ENCODE results near the gene ANXA3.
A peak's percentile ranks its signal among the peaks of the same experiment; 100 is the strongest.

Gene ANXA3

GRCh38 chr4:78627966-78628678 lies 76.6 kb downstream of the ANXA3 start:
- Histone ChIP-seq H3K9me3 (ENCODE audit: insufficient read depth, low read depth, low read length) (no peaks in the 10 kb centered on the region), H3K79me1 (ENCODE audit: low read length) (no peaks in the 10 kb centered on the region), H3K18ac (ENCODE audit: low read length) (no peak overlapping the region), H4K8ac (ENCODE audit: low read depth, low read length) (no peak overlapping the region), H3K4ac (ENCODE audit: low read depth, low read length) (no peak overlapping the region), H2BK12ac (ENCODE audit: low read length) (no peak overlapping the region), H3K23ac (ENCODE audit: low read length) (no peak overlapping the region), H3K4me1 (ENCODE audit: control insufficient read depth in 1 of 2, insufficient read depth in 2 of 2, low read length in 2 of 2) (peaks cover 7 to 11% of the 10 kb centered on the region in 2 experiments), H2AK5ac (ENCODE audit: low read length) (no peak overlapping the region), H3K4me2 (ENCODE audit: low read length) (no peak overlapping the region), H3K14ac (ENCODE audit: low read length) (no peak overlapping the region), H3K9ac (ENCODE audit: low read length) (no peak overlapping the region), H3K27me3 (ENCODE audit: insufficient read depth, low read length) (no peaks in the 10 kb centered on the region), H2AFZ (ENCODE audit: insufficient read depth, low read length, poor library complexity) (no peak overlapping the region), H3K27ac (ENCODE audit: low read depth, low read length) (no peak overlapping the region), H4K12ac (ENCODE audit: low read depth, low read length) (no peak overlapping the region), H2BK5ac (ENCODE audit: low read depth, low read length, poor library complexity) (no peak overlapping the region), H3K4me3 (ENCODE audit: low read depth, low read length) (no peak overlapping the region), H3K36me3 (ENCODE audit: control insufficient read depth in 1 of 2, insufficient read depth in 2 of 2, low read length in 2 of 2) (no peaks in the 10 kb centered on the region), H2BK120ac (ENCODE audit: insufficient read depth, low read length, poor library complexity) (no peak overlapping the region), H4K91ac (ENCODE audit: low read depth, low read length) (no peak overlapping the region), H3K79me2 (ENCODE audit: control insufficient read depth, insufficient read depth, low read length, poor library complexity) (no peaks in the 10 kb centered on the region)
- no peak for DNase-seq
- no CpG with 5 or more reads among the region's 4 CpGs for WGBS (ENCODE audit: extremely low coverage, insufficient coverage, insufficient read length)

DNA sequence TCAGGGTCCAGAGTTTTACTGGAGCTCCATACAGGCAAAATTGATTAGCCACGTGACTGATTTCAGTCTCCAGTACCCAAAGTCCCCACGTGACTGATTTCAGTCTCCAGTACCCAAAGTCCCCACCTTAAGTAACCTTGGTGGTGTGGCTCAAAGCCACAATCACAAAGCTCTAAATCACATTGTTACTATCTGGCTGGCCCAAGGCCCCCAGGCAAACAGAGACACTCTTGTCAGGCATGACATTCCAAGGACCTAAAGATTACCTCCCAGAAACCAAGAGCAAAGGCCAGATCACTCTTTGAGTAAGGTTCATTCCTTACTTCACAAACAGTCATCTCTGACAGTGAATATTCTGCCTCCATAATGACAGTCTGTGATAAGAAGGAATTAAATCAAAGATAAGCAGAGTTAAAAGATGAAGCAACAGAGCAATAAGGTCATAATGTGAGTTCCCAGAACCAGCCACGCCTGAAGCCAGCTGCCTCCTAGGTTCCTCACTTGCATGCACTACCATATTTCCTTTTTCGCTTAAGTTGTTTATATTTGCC lies 78.5 kb downstream of the ANXA3 start:
- Histone ChIP-seq H3K4me2 (ENCODE audit: low read length) (no peak overlapping the region), H2AK5ac (ENCODE audit: low read length) (no peak overlapping the region), H3K18ac (ENCODE audit: low read length) (no peak overlapping the region), H2BK12ac (ENCODE audit: low read length) (no peak overlapping the region), H2BK120ac (ENCODE audit: insufficient read depth, low read length, poor library complexity) (no peak overlapping the region), H3K4ac (ENCODE audit: low read depth, low read length) (no peak overlapping the region), H2AFZ (ENCODE audit: insufficient read depth, low read length, poor library complexity) (no peak overlapping the region), H3K27ac (ENCODE audit: low read depth, low read length) (peak overlapping the region; percentile 8), H4K91ac (ENCODE audit: low read depth, low read length) (no peak overlapping the region), H3K14ac (ENCODE audit: low read length) (no peak overlapping the region), H3K23ac (ENCODE audit: low read length) (no peak overlapping the region), H3K27me3 (ENCODE audit: insufficient read depth, low read length) (no peaks in the 10 kb centered on the region), H3K9ac (ENCODE audit: low read length) (no peak overlapping the region), H3K4me3 (ENCODE audit: low read depth, low read length) (no peak overlapping the region), H3K36me3 (ENCODE audit: control insufficient read depth in 1 of 2, insufficient read depth in 2 of 2, low read length in 2 of 2) (no peaks in the 10 kb centered on the region), H3K4me1 (ENCODE audit: control insufficient read depth in 1 of 2, insufficient read depth in 2 of 2, low read length in 2 of 2) (peaks cover 7 to 11% of the 10 kb centered on the region in 2 experiments), H3K9me3 (ENCODE audit: insufficient read depth, low read depth, low read length) (no peaks in the 10 kb centered on the region), H4K12ac (ENCODE audit: low read depth, low read length) (no peak overlapping the region), H3K79me2 (ENCODE audit: control insufficient read depth, insufficient read depth, low read length, poor library complexity) (no peaks in the 10 kb centered on the region), H4K8ac (ENCODE audit: low read depth, low read length) (no peak overlapping the region), H3K79me1 (ENCODE audit: low read length) (no peaks in the 10 kb centered on the region), H2BK5ac (ENCODE audit: low read depth, low read length, poor library complexity) (peak overlapping the region; percentile 7)
- peak; percentile 94 to 98 for DNase-seq
- no CpG with 5 or more reads among the region's 4 CpGs for WGBS (ENCODE audit: extremely low coverage, insufficient coverage, insufficient read length)

DNA sequence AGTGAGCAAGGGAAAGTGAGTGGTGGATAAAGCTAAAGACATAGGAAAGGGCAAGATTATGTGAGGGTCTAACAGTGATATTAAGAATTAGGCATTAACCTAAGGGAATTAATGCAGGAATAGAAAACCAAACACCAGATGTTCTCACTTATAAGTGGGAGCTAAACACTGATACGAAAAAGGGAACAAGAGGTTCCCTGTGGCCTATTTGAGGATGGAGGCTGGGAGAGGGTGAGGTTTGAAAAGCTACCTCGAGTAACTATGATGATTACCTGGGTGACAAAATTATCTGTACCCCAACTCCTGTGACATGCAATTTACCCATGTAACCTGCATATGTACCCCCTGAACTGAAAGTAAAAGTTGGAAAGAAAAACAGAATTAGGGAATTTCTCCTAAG lies 79.0 kb downstream of the ANXA3 start:
- no peak overlapping the region for H3K9ac ChIP-seq (ENCODE audit: low read length)
- no peak overlapping the region for H3K4me3 ChIP-seq (ENCODE audit: low read depth, low read length)
- no peak overlapping the region for H3K4ac ChIP-seq (ENCODE audit: low read depth, low read length)
- DNase-seq = no peak
- no peak overlapping the region for H2BK5ac ChIP-seq (ENCODE audit: low read depth, low read length, poor library complexity)
- no peak overlapping the region for H4K8ac ChIP-seq (ENCODE audit: low read depth, low read length)
- no peak overlapping the region for H3K14ac ChIP-seq (ENCODE audit: low read length)
- H3K36me3 ChIP-seq (ENCODE audit: control insufficient read depth in 1 of 2, insufficient read depth in 2 of 2, low read length in 2 of 2) = no peaks in the 10 kb centered on the region
- H3K4me1 ChIP-seq (ENCODE audit: control insufficient read depth in 1 of 2, insufficient read depth in 2 of 2, low read length in 2 of 2) = peaks cover 7 to 11% of the 10 kb centered on the region in 2 experiments
- no peaks in the 10 kb centered on the region for H3K79me1 ChIP-seq (ENCODE audit: low read length)
- no peak overlapping the region for H4K12ac ChIP-seq (ENCODE audit: low read depth, low read length)
- H3K18ac ChIP-seq (ENCODE audit: low read length) = no peak overlapping the region
- H3K9me3 ChIP-seq (ENCODE audit: insufficient read depth, low read depth, low read length) = no peaks in the 10 kb centered on the region
- no peak overlapping the region for H4K91ac ChIP-seq (ENCODE audit: low read depth, low read length)
- no peak overlapping the region for H3K23ac ChIP-seq (ENCODE audit: low read length)
- H3K27ac ChIP-seq (ENCODE audit: low read depth, low read length) = no peak overlapping the region
- H3K79me2 ChIP-seq (ENCODE audit: control insufficient read depth, insufficient read depth, low read length, poor library complexity) = no peaks in the 10 kb centered on the region
- no peak overlapping the region for H2AK5ac ChIP-seq (ENCODE audit: low read length)
- no CpG with 5 or more reads among the region's 2 CpGs for WGBS (ENCODE audit: extremely low coverage, insufficient coverage, insufficient read length)
- no peak overlapping the region for H2BK12ac ChIP-seq (ENCODE audit: low read length)
- H2BK120ac ChIP-seq (ENCODE audit: insufficient read depth, low read length, poor library complexity) = no peak overlapping the region
- H3K4me2 ChIP-seq (ENCODE audit: low read length) = no peak overlapping the region
- no peak overlapping the region for H2AFZ ChIP-seq (ENCODE audit: insufficient read depth, low read length, poor library complexity)
- no peaks in the 10 kb centered on the region for H3K27me3 ChIP-seq (ENCODE audit: insufficient read depth, low read length)

GRCh38 chr4:78634011-78634664 lies 82.6 kb downstream of the ANXA3 start:
- Histone ChIP-seq H3K27me3 (ENCODE audit: insufficient read depth, low read length) (no peaks in the 10 kb centered on the region), H4K91ac (ENCODE audit: low read depth, low read length) (no peak overlapping the region), H2BK5ac (ENCODE audit: low read depth, low read length, poor library complexity) (no peak overlapping the region), H3K27ac (ENCODE audit: low read depth, low read length) (no peak overlapping the region), H3K9ac (ENCODE audit: low read length) (no peak overlapping the region), H3K4me2 (ENCODE audit: low read length) (no peak overlapping the region), H2BK12ac (ENCODE audit: low read length) (no peak overlapping the region), H4K8ac (ENCODE audit: low read depth, low read length) (no peak overlapping the region), H3K23ac (ENCODE audit: low read length) (peak overlapping the region; percentile 97), H3K9me3 (ENCODE audit: insufficient read depth, low read depth, low read length) (no peaks in the 10 kb centered on the region), H3K79me1 (ENCODE audit: low read length) (no peaks in the 10 kb centered on the region), H2BK120ac (ENCODE audit: insufficient read depth, low read length, poor library complexity) (peak overlapping the region; percentile 38), H3K4ac (ENCODE audit: low read depth, low read length) (no peak overlapping the region), H3K79me2 (ENCODE audit: control insufficient read depth, insufficient read depth, low read length, poor library complexity) (no peaks in the 10 kb centered on the region), H3K4me1 (ENCODE audit: control insufficient read depth in 1 of 2, insufficient read depth in 2 of 2, low read length in 2 of 2) (peaks cover 9 to 10% of the 10 kb centered on the region in 2 experiments), H3K36me3 (ENCODE audit: control insufficient read depth in 1 of 2, insufficient read depth in 2 of 2, low read length in 2 of 2) (no peaks in the 10 kb centered on the region), H4K12ac (ENCODE audit: low read depth, low read length) (no peak overlapping the region), H3K14ac (ENCODE audit: low read length) (no peak overlapping the region), H3K18ac (ENCODE audit: low read length) (no peak overlapping the region), H3K4me3 (ENCODE audit: low read depth, low read length) (no peak overlapping the region), H2AFZ (ENCODE audit: insufficient read depth, low read length, poor library complexity) (no peak overlapping the region), H2AK5ac (ENCODE audit: low read length) (no peak overlapping the region)
- DNase-seq = peak in 1 of 2 donors; percentile 57
- no CpG with 5 or more reads among the region's 5 CpGs for WGBS (ENCODE audit: extremely low coverage, insufficient coverage, insufficient read length)

Data from trophoblast cell (in vitro differentiated cells and primary cell).